Astrocyte of the spinal cord (primary cell): ENCODE results near the gene GPD1L.
A peak's percentile ranks its signal among the peaks of the same experiment; 100 is the strongest.

Source experiments
- DNase-seq: peaks from one replicate; pipeline ENCODE4 v3.0.0; 2011; ENCODE audit warnings: low read depth, low spot score
- H3K4me3 ChIP-seq: 2 replicates; pipeline ENCODE4 v1.5.1; 2011; ENCODE audit warnings: low read depth, mild to moderate bottlenecking, low read length, moderate library complexity
- in situ Hi-C: cut with HindIII; loops from 2 replicates; pipeline ENCODE4 v1.10.0; 2017; ENCODE audit warnings: low sequenced_read_pairs
- TF ChIP-seq, protein P1 (sequence below): IDR thresholded peaks from 2 replicates; pipeline ENCODE4 v1.5.1; 2012; ENCODE audit warnings: low read depth, mild to moderate bottlenecking, low read length, inconsistent platforms

Gene GPD1L

GRCh38 chr3:32203854-32204253, 97.4 kb downstream of the GPD1L start:
- TF ChIP-seq, protein P1, sequence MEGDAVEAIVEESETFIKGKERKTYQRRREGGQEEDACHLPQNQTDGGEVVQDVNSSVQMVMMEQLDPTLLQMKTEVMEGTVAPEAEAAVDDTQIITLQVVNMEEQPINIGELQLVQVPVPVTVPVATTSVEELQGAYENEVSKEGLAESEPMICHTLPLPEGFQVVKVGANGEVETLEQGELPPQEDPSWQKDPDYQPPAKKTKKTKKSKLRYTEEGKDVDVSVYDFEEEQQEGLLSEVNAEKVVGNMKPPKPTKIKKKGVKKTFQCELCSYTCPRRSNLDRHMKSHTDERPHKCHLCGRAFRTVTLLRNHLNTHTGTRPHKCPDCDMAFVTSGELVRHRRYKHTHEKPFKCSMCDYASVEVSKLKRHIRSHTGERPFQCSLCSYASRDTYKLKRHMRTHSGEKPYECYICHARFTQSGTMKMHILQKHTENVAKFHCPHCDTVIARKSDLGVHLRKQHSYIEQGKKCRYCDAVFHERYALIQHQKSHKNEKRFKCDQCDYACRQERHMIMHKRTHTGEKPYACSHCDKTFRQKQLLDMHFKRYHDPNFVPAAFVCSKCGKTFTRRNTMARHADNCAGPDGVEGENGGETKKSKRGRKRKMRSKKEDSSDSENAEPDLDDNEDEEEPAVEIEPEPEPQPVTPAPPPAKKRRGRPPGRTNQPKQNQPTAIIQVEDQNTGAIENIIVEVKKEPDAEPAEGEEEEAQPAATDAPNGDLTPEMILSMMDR: no peak
- DNase-seq: peak; percentile 52
- in situ Hi-C loops: no loop called here
- no peak overlapping the region for H3K4me3 ChIP-seq

GRCh38 chr3:32208447-32208846, 102.0 kb downstream of the GPD1L start:
- in situ Hi-C loops: no loop called here

DNA sequence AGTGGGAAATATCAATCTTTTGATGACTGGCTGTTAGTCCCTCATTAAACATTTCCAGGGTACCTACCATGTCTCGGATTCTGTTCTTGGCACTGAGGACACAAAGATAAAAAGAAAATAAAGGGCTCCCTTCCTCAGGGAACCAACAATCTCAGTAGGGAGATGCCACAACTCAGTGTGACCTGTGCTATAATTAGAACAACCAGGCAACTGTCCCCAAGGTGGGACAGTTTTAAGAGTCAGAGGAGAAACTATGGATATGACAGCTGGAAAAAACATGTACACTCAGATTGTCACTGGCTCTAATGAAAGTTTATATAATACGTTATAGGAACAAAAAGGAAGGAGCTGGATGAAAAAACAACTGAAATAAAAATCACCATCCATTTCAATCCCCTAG, 108.8 kb downstream of the GPD1L start:
- no peak for DNase-seq
- in situ Hi-C loops: no loop called here
- TF ChIP-seq, protein P1: no peak
- H3K4me3 ChIP-seq: no peak overlapping the region

More at GRCh38 chr3:32208447-32208846, 102.0 kb downstream of the GPD1L start:
- no peak for DNase-seq
- TF ChIP-seq, protein P1: no peak
- no peak overlapping the region for H3K4me3 ChIP-seq

DNA sequence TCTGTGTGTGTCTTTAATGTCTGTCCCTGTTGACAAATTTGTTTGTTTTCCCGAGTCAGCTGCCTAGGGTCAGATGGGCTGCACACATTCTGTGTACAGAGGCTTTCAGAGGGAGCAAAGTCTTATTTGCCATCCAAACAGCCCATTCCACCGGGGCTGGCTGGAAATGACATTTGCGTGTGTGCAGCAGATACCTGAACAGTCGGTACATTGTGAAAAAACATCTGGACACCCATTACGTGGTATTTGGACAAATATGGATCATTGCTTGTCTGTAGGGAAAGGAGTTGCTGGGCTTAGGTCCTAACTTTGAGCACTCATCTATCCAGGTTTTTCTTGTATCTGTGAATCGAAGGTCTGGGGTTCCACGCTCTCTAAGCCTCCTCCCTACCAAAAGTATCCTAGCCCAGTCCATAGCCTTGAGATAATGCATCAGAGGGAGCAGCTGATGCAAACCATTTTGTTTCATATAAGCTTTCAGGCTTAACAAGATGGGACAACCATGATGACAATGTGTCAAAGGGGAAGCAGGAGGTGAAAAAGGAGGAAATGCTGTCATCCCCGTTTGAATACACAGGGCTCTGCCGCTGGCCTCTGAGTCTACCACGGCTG, 109.9 kb downstream of the GPD1L start:
- no peak overlapping the region for H3K4me3 ChIP-seq
- in situ Hi-C loops: no loop called here
- DNase-seq: no peak
- TF ChIP-seq, protein P1: no peak

- no peak for DNase-seq
- TF ChIP-seq, protein P1: no peak
- in situ Hi-C loops: no loop called here
- no peak overlapping the region for H3K4me3 ChIP-seq
Measured at GRCh38 chr3:32217339-32217738, 110.9 kb downstream of the GPD1L start.
